Stomach (tissue), 9 donors: ENCODE results near the gene SORCS3. TPM values are rescaled to one million over a fixed set of nuclear protein-coding genes. Genes with fewer than 3 reads are reported as not detected.
"Not testable (repeated sequence)": the region's sequence is repeated elsewhere in the genome, so short reads cannot be mapped to it uniquely, and the experiment has no call there.

Experiments
- DNase-seq, 2 donors: peaks; one replicate each; pipeline versions ENCODE4 v3.0.0 to v3.0.0-alpha.2; 2013 to 2019
- H3K27ac ChIP-seq, 5 donors: fragments of 200-600 bp in 4 of 5; sonication (generic) in 4 of 5; one replicate each; pipeline ENCODE4 v1.5.1; 2013 to 2019; ENCODE audit warnings: mild to moderate bottlenecking in 1 of 5, moderate library complexity in 1 of 5
- H3K27me3 ChIP-seq, 3 donors: fragments of 200-600 bp; sonication (generic); one replicate each; pipeline ENCODE4 v1.5.1; 2017 to 2019; ENCODE audit warnings: mixed run types in 1 of 3
- H3K36me3 ChIP-seq, 4 donors: fragments of 200-600 bp; sonication (generic); 1 replicate in 3 of 4; 2 replicates in 1 of 4; pipeline ENCODE4 v1.5.1; 2016 to 2019
- H3K4me1 ChIP-seq, 4 donors: fragments of 200-600 bp; sonication (generic); one replicate each; pipeline ENCODE4 v1.5.1; 2016 to 2019
- H3K4me3 ChIP-seq, 4 donors: fragments of 200-600 bp; sonication (generic) in 3 of 4; one replicate each; pipeline ENCODE4 v1.5.1; 2016 to 2019; ENCODE audit warnings: mild to moderate bottlenecking in 1 of 4
- H3K9me3 ChIP-seq, 4 donors: fragments of 200-600 bp; sonication (generic); one replicate each; pipeline ENCODE4 v1.5.1; 2016 to 2019
- CTCF ChIP-seq, 7 experiments: fragments of 450-650 bp in 4 of 7; fragments of 200-600 bp in 3 of 7; sonication (generic) in 3 of 7; IDR thresholded peaks; one replicate each; pipeline ENCODE4 v1.5.1; 2016 to 2019; ENCODE audit warnings: antibody characterized with exemption in 7 of 7, control low read depth in 2 of 7, mild to moderate bottlenecking in 1 of 7
- EP300 ChIP-seq: sonication (generic); formaldehyde crosslinking; IDR thresholded peaks from one replicate; pipeline ENCODE4 v1.6.1; 2017; ENCODE audit warnings: antibody characterized with exemption
- POLR2A ChIP-seq, 4 donors: fragments of 450-650 bp; IDR thresholded peaks; one replicate each; pipeline ENCODE4 v1.6.1; 2016; ENCODE audit warnings: antibody characterized with exemption in 4 of 4, control low read depth in 2 of 4, mild to moderate bottlenecking in 1 of 4, moderate library complexity in 1 of 4
- POLR2AphosphoS5 ChIP-seq, 3 donors: sonication (generic); formaldehyde crosslinking; IDR thresholded peaks; one replicate each; pipeline ENCODE4 v1.6.1; 2016; ENCODE audit warnings: antibody characterized with exemption in 3 of 3
- WGBS, 5 donors: extraction: QIAGEN DNeasy Blood & Tissue Kit in 3 of 5; methylation state at CpG; one replicate each; pipeline versions ENCODE4 v1.1.5 to v1.1.7; 2013 to 2018; 5-methylcytosine and 5-hydroxymethylcytosine counted together
- intact Hi-C: fragments of 100-400 bp; cut with DNase I; formaldehyde crosslinking; loops from one replicate; pipeline ENCODE4 v1.15.1; 2023; ENCODE audit warnings: low total_unique reads
- polyA plus RNA-seq, 3 donors: library from polyadenylated mRNA; stranded (reverse); fragments of 200-250 nt; gene quantifications; one replicate each; pipeline ENCODE4 v1.2.3, GENCODE V29; 2013
- total RNA-seq, 5 donors: library from RNA; depleted of rRNA; stranded (reverse); fragments of >200 nt; gene quantifications; one replicate each; pipeline versions ENCODE4 v1.1.0 to v1.2.3, GENCODE V29; 2014 to 2016
- donor health status: healthy with polysubstance abuse.
- donor health status: Bipolar disorder and iron deficiency.
- donor health status: healthy.

Gene SORCS3
- total and polyA plus RNA-seq, 8 donors: 0.06 to 2.6 (median 0.20) TPM; not detected in 4

- Histone ChIP-seq H3K27ac (no peak overlapping the region), H3K9me3 (no peaks in the 10 kb centered on the region), H3K4me3 (no peak overlapping the region), H3K27me3 (no peaks in the 10 kb centered on the region), H3K36me3 (no peaks in the 10 kb centered on the region), H3K4me1 (no peaks in the 10 kb centered on the region)
- WGBS, 5 donors: 51 to 65% (median 57%) methylated on average over 4 of the region's 4 CpGs
- no peak for DNase-seq
- intact Hi-C loops: no loop called here
- TF ChIP-seq POLR2A (IDR thresholded peaks at IDR 0.05) (no peak), EP300 (no peak), CTCF (IDR thresholded peaks at IDR 0.05) (no peak), POLR2AphosphoS5 (IDR thresholded peaks at IDR 0.05) (no peak)
These were observed 66.7 kb downstream of the SORCS3 start for GRCh38 chr10:104707602-104708459.

GRCh38 chr10:104711302-104711721 lies 70.2 kb downstream of the SORCS3 start:
- 29 to 39% (median 35%) methylated on average over 3 of the region's 3 CpGs for WGBS, 5 donors

GRCh38 chr10:104730593-104730992 lies 89.5 kb downstream of the SORCS3 start:
- H3K27me3 ChIP-seq, H3K4me3 ChIP-seq, DNase-seq, H3K4me1 ChIP-seq, H3K36me3 ChIP-seq, intact Hi-C loops, H3K27ac ChIP-seq, H3K9me3 ChIP-seq: not testable (repeated sequence)
- WGBS, 5 donors: 69 to 75% (median 74%) methylated on average over 2 of the region's 2 CpGs

More at GRCh38 chr10:104711302-104711721, 70.2 kb downstream of the SORCS3 start:
- H3K27ac ChIP-seq: no peak overlapping the region
- no peaks in the 10 kb centered on the region for H3K4me1 ChIP-seq
- H3K9me3 ChIP-seq: no peaks in the 10 kb centered on the region
- TF ChIP-seq POLR2AphosphoS5 (IDR thresholded peaks at IDR 0.05) (no peak), EP300 (no peak), POLR2A (IDR thresholded peaks at IDR 0.05) (no peak), CTCF (IDR thresholded peaks at IDR 0.05) (no peak)
- H3K27me3 ChIP-seq: no peaks in the 10 kb centered on the region
- intact Hi-C loops: no loop called here
- H3K4me3 ChIP-seq: no peak overlapping the region
- H3K36me3 ChIP-seq: no peaks in the 10 kb centered on the region
- no peak for DNase-seq

GRCh38 chr10:104731192-104731591 lies 90.1 kb downstream of the SORCS3 start:
- TF ChIP-seq EP300: no peak
- TF ChIP-seq POLR2AphosphoS5 (IDR thresholded peaks at IDR 0.05): no peak
- TF ChIP-seq POLR2A (IDR thresholded peaks at IDR 0.05): no peak
- TF ChIP-seq CTCF (IDR thresholded peaks at IDR 0.05): no peak
- 60 to 78% (median 72%) methylated on average over 3 of the region's 3 CpGs for WGBS, 5 donors

GRCh38 chr10:104732222-104732621 lies 91.1 kb downstream of the SORCS3 start:
- no peaks in the 10 kb centered on the region for H3K9me3 ChIP-seq
- peak; percentile 35 to 73 (median 63) for TF ChIP-seq POLR2AphosphoS5 (IDR thresholded peaks at IDR 0.05)
- TF ChIP-seq CTCF (IDR thresholded peaks at IDR 0.05): no peak
- peak; percentile 64 for TF ChIP-seq EP300
- H3K27me3 ChIP-seq: peaks cover 0 to 12% (median 0%) of the 10 kb centered on the region in 3 donors
- H3K4me1 ChIP-seq: peaks cover 0 to 15% (median 0%) of the 10 kb centered on the region in 4 donors
- intact Hi-C loops: no loop called here
- peak overlapping the region in 1 of 5 donors; percentile 75 for H3K27ac ChIP-seq
- no peak overlapping the region for H3K4me3 ChIP-seq
- 31 to 51% (median 41%) methylated on average over 3 of the region's 3 CpGs for WGBS, 5 donors
- H3K36me3 ChIP-seq: no peaks in the 10 kb centered on the region
- DNase-seq: no peak

More at GRCh38 chr10:104731192-104731591, 90.1 kb downstream of the SORCS3 start:
- intact Hi-C loops: no loop called here
- Histone ChIP-seq H3K27me3 (peaks cover 0 to 11% (median 0%) of the 10 kb centered on the region in 3 donors), H3K36me3 (no peaks in the 10 kb centered on the region), H3K27ac (peak overlapping the region in 1 of 5 donors; percentile 75), H3K9me3 (no peaks in the 10 kb centered on the region), H3K4me1 (peaks cover 0 to 12% (median 0%) of the 10 kb centered on the region in 4 donors), H3K4me3 (no peak overlapping the region)
- DNase-seq: no peak
